ENCODE results near the gene CTNND2.

GRCh38 chr5:11171236-11171635 lies 733.0 kb downstream of the CTNND2 start:
- TF ChIP-seq CTCF (IDR thresholded peaks at IDR 0.05): no peak
- no peak for TF ChIP-seq TAF1 (IDR thresholded peaks at IDR 0.05; ENCODE audit: borderline replicate concordance, low read depth, low read length)

All from SK-N-SH (cell line).